HepG2 (cell line): ENCODE measurements around the gene SLC27A2. TPM values are rescaled to one million over a fixed set of nuclear protein-coding genes. Genes with fewer than 3 reads are reported as not detected.

Experiments
- ATAC-seq: fragments of 200-7000 bp; cut with Tn5 transposase; 3 replicates; pipeline ENCODE4 v1.9.1; 2020; ENCODE audit warnings: mild to moderate bottlenecking, moderate library complexity
- BruUV-seq: library from RNA; stranded (reverse); fragments of 400-500 nt; replicated peaks from 2 replicates; lab custom pipeline; 2021; lab: Mats Ljungman, UMichigan
- CTCF ChIA-PET: fragments of 300-600 bp; formaldehyde crosslinking; extraction: SDS; loops from one replicate; lab custom pipeline; 2021; ENCODE audit warnings: low total read pairs, inconsistent platforms, low intra/inter-chr PET ratio; lab: Yijun Ruan, JAX
- POLR2A ChIA-PET: fragments of 350-600 bp; sonication (Branson Sonifier 250); formaldehyde crosslinking; loops from one replicate; lab custom pipeline; 2020; ENCODE audit warnings: antibody characterized with exemption, inconsistent platforms; lab: Yijun Ruan, JAX
- DNase-seq: peaks from one replicate; pipeline ENCODE4 v3.0.0-alpha.2; 2015; ENCODE audit warnings: low spot score
- FAIRE-seq: peaks from 3 replicates; lab custom pipeline; 2011; peaks lifted over from hg19 to GRCh38; lab: Jason Lieb, UNC
- H2AFZ ChIP-seq: one replicate; pipeline ENCODE4 v1.6.1; 2011; ENCODE audit warnings: low read length, inconsistent platforms
- H3K27ac ChIP-seq: fragments of 300-600 bp; 3 replicates; pipeline ENCODE4 v1.8.0; 2011; ENCODE audit warnings: mixed run types, mild to moderate bottlenecking, mixed read lengths, low read length, inconsistent platforms; ENCODE audit not compliant: insufficient read depth; ENCODE audit errors: extremely low read length
- H3K27me3 ChIP-seq, 2 experiments: fragments of 200-600 bp in 1 of 2; 2 replicates in 1 of 2; 3 replicates in 1 of 2; pipeline versions ENCODE4 v1.6.0 to v1.8.0; 2011; ENCODE audit warnings: low read length in 2 of 2, mild to moderate bottlenecking in 2 of 2, moderate library complexity in 2 of 2, inconsistent platforms in 1 of 2; ENCODE audit not compliant: insufficient read depth in 2 of 2, control insufficient read depth in 1 of 2
- H3K36me3 ChIP-seq, 2 experiments: fragments of 200-600 bp in 1 of 2; replicated peaks in 1 of 2; 2 replicates in 1 of 2; 3 replicates in 1 of 2; pipeline versions ENCODE4 v1.5.1 to v1.8.0; 2011; ENCODE audit warnings: low read length in 2 of 2, inconsistent platforms in 1 of 2; ENCODE audit not compliant: insufficient read depth in 2 of 2, control insufficient read depth in 1 of 2
- H3K4me1 ChIP-seq: 2 replicates; pipeline ENCODE4 v1.5.1; 2012; ENCODE audit warnings: low read length, inconsistent platforms; ENCODE audit not compliant: insufficient read depth
- H3K4me2 ChIP-seq: 2 replicates; pipeline ENCODE4 v1.6.0; 2011; ENCODE audit warnings: low read depth, low read length, inconsistent platforms
- H3K4me3 ChIP-seq, 3 experiments: fragments of 200-600 bp in 1 of 3; sonication (generic), shearing (Covaris generic) in 1 of 3; replicated peaks in 1 of 3; 2 replicates each; pipeline ENCODE4 v1.5.1; 2011 to 2016; ENCODE audit warnings: low read length in 3 of 3, inconsistent platforms in 2 of 3, low read depth in 2 of 3, mild to moderate bottlenecking in 2 of 3, control low read depth in 1 of 3, mixed read lengths in 1 of 3; ENCODE audit not compliant: insufficient read depth in 1 of 3
- H3K79me2 ChIP-seq: one replicate; pipeline ENCODE4 v1.6.1; 2011; ENCODE audit warnings: low read length, inconsistent platforms; ENCODE audit not compliant: insufficient read depth
- H3K9ac ChIP-seq: 2 replicates; pipeline ENCODE4 v1.6.0; 2011; ENCODE audit warnings: mild to moderate bottlenecking, low read depth, low read length, inconsistent platforms; ENCODE audit not compliant: insufficient read depth
- H3K9me3 ChIP-seq: 2 replicates; pipeline ENCODE4 v1.5.1; 2012; ENCODE audit warnings: mild to moderate bottlenecking, low read length
- H4K20me1 ChIP-seq: 2 replicates; pipeline ENCODE4 v1.6.0; 2011; ENCODE audit warnings: inconsistent platforms, mild to moderate bottlenecking, low read length, moderate library complexity; ENCODE audit not compliant: insufficient read depth
- FOXA1 ChIP-seq, 2 experiments: fragments of 450-650 bp in 1 of 2; sonication (generic) in 1 of 2; formaldehyde crosslinking in 1 of 2; IDR thresholded peaks; 2 replicates each; pipeline versions ENCODE4 v1.4.0 to v1.6.1; 2016 to 2020; ENCODE audit warnings: missing genetic modification reagents in 1 of 2
- NR2F1 ChIP-seq, 2 experiments: fragments of 450-650 bp in 1 of 2; formaldehyde crosslinking in 1 of 2; IDR thresholded peaks; 2 replicates each; pipeline versions ENCODE4 v1.5.0 to v1.6.1; 2016 to 2020; ENCODE audit warnings: mild to moderate bottlenecking in 1 of 2, missing compliant biosample characterization in 1 of 2, missing genetic modification reagents in 1 of 2, moderate library complexity in 1 of 2
- RELA ChIP-seq: sonication (generic); formaldehyde crosslinking; IDR thresholded peaks from 2 replicates; pipeline ENCODE4 v1.4.0; 2020; ENCODE audit warnings: missing genetic modification reagents
- SALL1 ChIP-seq: sonication (generic); formaldehyde crosslinking; IDR thresholded peaks from 2 replicates; pipeline ENCODE4 v1.8.0; 2022; ENCODE audit warnings: mild to moderate bottlenecking, missing genetic modification reagents
- SMARCC2 ChIP-seq: fragments of 450-650 bp; IDR thresholded peaks from 2 replicates; pipeline ENCODE4 v1.6.1; 2017; ENCODE audit warnings: antibody characterized with exemption, mild to moderate bottlenecking
- SMYD3 ChIP-seq: sonication (generic); formaldehyde crosslinking; IDR thresholded peaks from 2 replicates; pipeline ENCODE4 v1.8.1; 2023; ENCODE audit warnings: mild to moderate bottlenecking, missing genetic modification reagents
- SOX5 ChIP-seq: IDR thresholded peaks from 2 replicates; pipeline ENCODE4 v1.6.1; 2016; ENCODE audit warnings: borderline replicate concordance
- ZBTB21 ChIP-seq: sonication (generic); formaldehyde crosslinking; IDR thresholded peaks from 2 replicates; pipeline ENCODE4 v1.4.0; 2020; ENCODE audit warnings: missing genetic modification reagents
- ZMYM4 ChIP-seq: sonication (generic); formaldehyde crosslinking; IDR thresholded peaks from 2 replicates; pipeline ENCODE4 v1.8.1; 2023; ENCODE audit warnings: mild to moderate bottlenecking, missing genetic modification reagents
- ZNF337 ChIP-seq: sonication (generic); formaldehyde crosslinking; IDR thresholded peaks from 2 replicates; pipeline ENCODE4 v1.5.1; 2020; ENCODE audit warnings: missing genetic modification reagents, low read depth, mild to moderate bottlenecking, borderline replicate concordance
- WGBS: methylation state at CpG from one replicate; pipeline ENCODE4 v1.1.6; 2017; ENCODE audit warnings: low lambda C conversion rate; 5-methylcytosine and 5-hydroxymethylcytosine counted together
- in situ Hi-C: cut with HindIII; loops from 2 replicates; pipeline ENCODE4 v1.10.0; 2017; ENCODE audit warnings: low pct_unique_long_range_greater_than_20kb; ENCODE audit not compliant: extremely low pct_ligation_motif_present
- intact Hi-C: fragments of 100-400 bp; cut with micrococcal nuclease; formaldehyde crosslinking; loops from one replicate; pipeline ENCODE4 v1.10.0; 2022; ENCODE audit not compliant: unreplicated experiment
- polyA plus RNA-seq, 8 experiments: library from polyadenylated mRNA; depleted of rRNA in 3 of 8; stranded (reverse) in 7 of 8; unstranded in 1 of 8; fragments of >200 nt; fragmentation: Illumina TruSeq in 4 of 8; extraction: Trizol in 4 of 8; gene quantifications; 2 replicates each; pipeline versions ENCODE4 v1.2.1 to v1.2.3, GENCODE V29; 2011 to 2016; ENCODE audit warnings: low read depth in 4 of 8, missing spikeins in 1 of 8, mixed read lengths in 1 of 8; ENCODE audit not compliant: insufficient read depth in 1 of 8
- total RNA-seq, 5 experiments: library from RNA; depleted of rRNA; stranded (reverse); fragments of >200 nt; fragmentation: Illumina TruSeq; extraction: Trizol; gene quantifications; 2 replicates each; pipeline ENCODE4 v1.2.3, GENCODE V29; 2016; ENCODE audit warnings: low read depth in 1 of 5
- TF ChIP-seq, protein P1 (sequence below): sonication (generic); formaldehyde crosslinking; IDR thresholded peaks from 2 replicates; pipeline ENCODE4 v1.4.0; 2020; ENCODE audit warnings: missing genetic modification reagents, borderline replicate concordance
- TF ChIP-seq, protein P2 (sequence below): sonication (generic); formaldehyde crosslinking; IDR thresholded peaks from 2 replicates; pipeline ENCODE4 v1.8.0; 2022; ENCODE audit warnings: mild to moderate bottlenecking, missing genetic modification reagents; ENCODE audit not compliant: insufficient replicate concordance
- TF ChIP-seq, protein P3 (sequence below): sonication (generic); formaldehyde crosslinking; IDR thresholded peaks from 2 replicates; pipeline ENCODE4 v1.9.0; 2022; ENCODE audit warnings: missing genetic modification reagents, mild to moderate bottlenecking, borderline replicate concordance
- TF ChIP-seq, protein P4 (sequence below): sonication (generic); formaldehyde crosslinking; IDR thresholded peaks from 2 replicates; pipeline ENCODE4 v1.4.0; 2020; ENCODE audit warnings: mild to moderate bottlenecking, missing genetic modification reagents

The SLC27A2 gene
- total and polyA plus RNA-seq, 2 of the 13 experiments (the other 11 are each of a cell fraction or from before 2014, with no cell fraction given), result 14.6 to 23.4 TPM

DNA sequence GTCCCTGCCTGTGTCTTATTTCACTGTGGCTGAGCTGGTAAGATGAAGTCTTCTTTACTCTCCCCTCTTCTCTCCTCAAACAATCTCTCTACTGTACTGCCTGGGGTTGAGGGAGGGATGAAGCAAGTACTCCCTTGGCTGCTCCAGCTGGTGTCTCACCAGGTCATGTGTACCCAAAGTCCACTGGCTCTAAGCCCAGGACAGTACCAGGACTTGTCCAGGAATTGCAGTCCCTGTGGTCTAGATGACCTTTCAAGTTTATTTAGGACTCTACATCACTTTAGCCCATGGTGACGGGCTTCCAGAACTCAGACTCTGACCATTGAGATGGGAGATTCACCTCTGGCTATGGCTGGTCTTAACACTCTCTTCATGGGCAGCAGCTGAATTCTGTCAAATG is 17.5 kb upstream of the SLC27A2 start (continued):
- TF ChIP-seq, protein P1, sequence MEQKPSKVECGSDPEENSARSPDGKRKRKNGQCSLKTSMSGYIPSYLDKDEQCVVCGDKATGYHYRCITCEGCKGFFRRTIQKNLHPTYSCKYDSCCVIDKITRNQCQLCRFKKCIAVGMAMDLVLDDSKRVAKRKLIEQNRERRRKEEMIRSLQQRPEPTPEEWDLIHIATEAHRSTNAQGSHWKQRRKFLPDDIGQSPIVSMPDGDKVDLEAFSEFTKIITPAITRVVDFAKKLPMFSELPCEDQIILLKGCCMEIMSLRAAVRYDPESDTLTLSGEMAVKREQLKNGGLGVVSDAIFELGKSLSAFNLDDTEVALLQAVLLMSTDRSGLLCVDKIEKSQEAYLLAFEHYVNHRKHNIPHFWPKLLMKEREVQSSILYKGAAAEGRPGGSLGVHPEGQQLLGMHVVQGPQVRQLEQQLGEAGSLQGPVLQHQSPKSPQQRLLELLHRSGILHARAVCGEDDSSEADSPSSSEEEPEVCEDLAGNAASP, result peak; percentile 88; the same call in 1 of the 2 replicates
- TF ChIP-seq FOXA1 (IDR thresholded peaks at IDR 0.05) (no peak), FOXA1 (CRISPR knock-in tag; IDR thresholded peaks at IDR 0.05) (peak; percentile 78), ZBTB21 (CRISPR knock-in tag) (peak; percentile 56; the same call in 1 of the 2 replicates), SOX5 (CRISPR knock-in tag) (0 out of 2 replicates have a peak, but pooled peaks have one; percentile 20), SMARCC2 (no peak), ZMYM4 (CRISPR knock-in tag) (peak; percentile 34; the same call in 1 of the 2 replicates), RELA (CRISPR knock-in tag) (no peak), SMYD3 (CRISPR knock-in tag) (no peak), NR2F1 (CRISPR knock-in tag; IDR thresholded peaks at IDR 0.05) (peak; percentile 28 to 37; a peak in 2 of 4 replicates), SALL1 (CRISPR knock-in tag) (peak; percentile 44; the same call in 1 of the 2 replicates)
- TF ChIP-seq, protein P2, sequence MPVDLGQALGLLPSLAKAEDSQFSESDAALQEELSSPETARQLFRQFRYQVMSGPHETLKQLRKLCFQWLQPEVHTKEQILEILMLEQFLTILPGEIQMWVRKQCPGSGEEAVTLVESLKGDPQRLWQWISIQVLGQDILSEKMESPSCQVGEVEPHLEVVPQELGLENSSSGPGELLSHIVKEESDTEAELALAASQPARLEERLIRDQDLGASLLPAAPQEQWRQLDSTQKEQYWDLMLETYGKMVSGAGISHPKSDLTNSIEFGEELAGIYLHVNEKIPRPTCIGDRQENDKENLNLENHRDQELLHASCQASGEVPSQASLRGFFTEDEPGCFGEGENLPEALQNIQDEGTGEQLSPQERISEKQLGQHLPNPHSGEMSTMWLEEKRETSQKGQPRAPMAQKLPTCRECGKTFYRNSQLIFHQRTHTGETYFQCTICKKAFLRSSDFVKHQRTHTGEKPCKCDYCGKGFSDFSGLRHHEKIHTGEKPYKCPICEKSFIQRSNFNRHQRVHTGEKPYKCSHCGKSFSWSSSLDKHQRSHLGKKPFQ (CRISPR knock-in tag), result no peak

DNA sequence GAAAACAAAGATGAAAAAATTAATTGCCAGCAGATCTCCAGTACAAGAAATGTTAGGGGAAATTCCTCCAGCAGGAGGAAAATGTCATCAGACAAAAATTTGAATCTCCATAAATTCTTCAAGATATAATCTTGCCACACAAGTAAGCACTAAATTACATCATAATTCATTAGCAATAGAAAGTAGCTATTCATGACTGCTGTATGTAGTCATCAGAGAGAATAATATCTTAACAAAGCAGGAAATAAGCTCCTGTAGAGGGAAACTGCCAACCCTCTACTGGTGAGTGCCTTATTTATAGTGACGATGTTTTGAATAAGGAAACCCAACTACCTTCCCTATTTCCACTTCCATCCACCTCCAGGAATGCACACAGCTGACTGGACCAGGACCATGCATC is 15.8 kb upstream of the SLC27A2 start:
- H3K4me3 ChIP-seq, result no peak overlapping the region
- DNase-seq (no peak), FAIRE-seq (no peak), ATAC-seq (no peak)
- 94% methylated on average over 1 of the region's 1 CpG for WGBS
- H3K9me3 ChIP-seq, result no peaks in the 10 kb centered on the region
- ChIA-PET CTCF (no interaction called here), POLR2A (no interaction called here)
- H3K9ac ChIP-seq, result no peak overlapping the region
- no peaks in the 10 kb centered on the region for H3K79me2 ChIP-seq
- no peak overlapping the region for H3K4me2 ChIP-seq
- H2AFZ ChIP-seq, result no peak overlapping the region
- intact Hi-C loops, result no loop called here
- no peak overlapping the region for H3K27ac ChIP-seq
- BruUV-seq, result no TSS peak
- H3K36me3 ChIP-seq, result no peaks in the 10 kb centered on the region
- no peaks in the 10 kb centered on the region for H4K20me1 ChIP-seq
- peaks cover 58% of the 10 kb centered on the region for H3K4me1 ChIP-seq
- no peaks in the 10 kb centered on the region for H3K27me3 ChIP-seq
- in situ Hi-C loops, result no loop called here
- TF ChIP-seq, protein P3, sequence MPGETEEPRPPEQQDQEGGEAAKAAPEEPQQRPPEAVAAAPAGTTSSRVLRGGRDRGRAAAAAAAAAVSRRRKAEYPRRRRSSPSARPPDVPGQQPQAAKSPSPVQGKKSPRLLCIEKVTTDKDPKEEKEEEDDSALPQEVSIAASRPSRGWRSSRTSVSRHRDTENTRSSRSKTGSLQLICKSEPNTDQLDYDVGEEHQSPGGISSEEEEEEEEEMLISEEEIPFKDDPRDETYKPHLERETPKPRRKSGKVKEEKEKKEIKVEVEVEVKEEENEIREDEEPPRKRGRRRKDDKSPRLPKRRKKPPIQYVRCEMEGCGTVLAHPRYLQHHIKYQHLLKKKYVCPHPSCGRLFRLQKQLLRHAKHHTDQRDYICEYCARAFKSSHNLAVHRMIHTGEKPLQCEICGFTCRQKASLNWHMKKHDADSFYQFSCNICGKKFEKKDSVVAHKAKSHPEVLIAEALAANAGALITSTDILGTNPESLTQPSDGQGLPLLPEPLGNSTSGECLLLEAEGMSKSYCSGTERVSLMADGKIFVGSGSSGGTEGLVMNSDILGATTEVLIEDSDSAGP (CRISPR knock-in tag), result no peak
- TF ChIP-seq, protein P4, sequence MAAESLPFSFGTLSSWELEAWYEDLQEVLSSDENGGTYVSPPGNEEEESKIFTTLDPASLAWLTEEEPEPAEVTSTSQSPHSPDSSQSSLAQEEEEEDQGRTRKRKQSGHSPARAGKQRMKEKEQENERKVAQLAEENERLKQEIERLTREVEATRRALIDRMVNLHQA, result no peak
- no peak for TF ChIP-seq ZNF337 (CRISPR knock-in tag)
